ENCODE results near the gene PTTG2. TPM values are rescaled to one million over a fixed set of nuclear protein-coding genes. Genes with fewer than 3 reads are reported as not detected.
A peak's percentile ranks its signal among the peaks of the same experiment; 100 is the strongest.

PTTG2 gene
- total and polyA plus RNA-seq, 2 of the 13 experiments (the other 11 are each of a cell fraction or from before 2014, with no cell fraction given), result not detected

- TF ChIP-seq ZNF318 (CRISPR knock-in tag; IDR thresholded peaks at IDR 0.05), result no peak
Observed at GRCh38 chr4:37960098-37960497, at the start of gene PTTG2 (continued).

- no peak overlapping the region for H3K27ac ChIP-seq (ENCODE audit: extremely low read length, insufficient read depth, low read length)
- 14% methylated on average over 3 of the region's 3 CpGs for WGBS (ENCODE audit: low lambda C conversion rate)
- FAIRE-seq (no peak), DNase-seq (ENCODE audit: low spot score) (peak; percentile 14), ATAC-seq (peak; percentile 83)
- no peak overlapping the region for H2AFZ ChIP-seq (ENCODE audit: low read length)
- 0 out of 5 replicates have a peak, but pooled peaks cover 0 to 8% of the 10 kb centered on the region in 2 experiments for H3K27me3 ChIP-seq (ENCODE audit: control insufficient read depth in 1 of 2, insufficient read depth in 2 of 2, low read length in 2 of 2)
- H3K9me3 ChIP-seq (ENCODE audit: low read length), result no peaks in the 10 kb centered on the region
- no peak overlapping the region for H3K9ac ChIP-seq (ENCODE audit: insufficient read depth, low read depth, low read length)
- no peak overlapping the region for H3K4me2 ChIP-seq (ENCODE audit: low read depth, low read length)
- no peaks in the 10 kb centered on the region for H4K20me1 ChIP-seq (ENCODE audit: insufficient read depth, low read length)
- CTCF ChIA-PET (ENCODE audit: low intra/inter-chr PET ratio, low total read pairs), result no interaction called here
- POLR2A ChIA-PET, result no interaction called here
- no TSS peak for BruUV-seq (replicated peaks)
- intact Hi-C loops (cut with micrococcal nuclease; ENCODE audit: unreplicated experiment) (no loop called here), in situ Hi-C loops (cut with HindIII; ENCODE audit: extremely low pct_ligation_motif_present, low pct_unique_long_range_greater_than_20kb) (no loop called here)
- no peaks in the 10 kb centered on the region for H3K36me3 ChIP-seq (replicated peaks in 1 of 2; ENCODE audit: control insufficient read depth in 1 of 2, insufficient read depth in 2 of 2, low read length in 2 of 2)
- H3K4me3 ChIP-seq (replicated peaks in 1 of 3; ENCODE audit: insufficient read depth in 1 of 3, low read depth in 2 of 3, low read length in 3 of 3), result no peak overlapping the region
- H3K79me2 ChIP-seq (ENCODE audit: insufficient read depth, low read length), result no peaks in the 10 kb centered on the region
- H3K4me1 ChIP-seq (ENCODE audit: insufficient read depth, low read length), result 0 out of 2 replicates have a peak, but pooled peaks cover 9% of the 10 kb centered on the region
- TF ChIP-seq ZNF644 (CRISPR knock-in tag; IDR thresholded peaks at IDR 0.05; ENCODE audit: low read depth) (peak; percentile 47; the same call in 1 of the 2 replicates), MTA3 (CRISPR knock-in tag; IDR thresholded peaks at IDR 0.05) (no peak), SALL1 (CRISPR knock-in tag; IDR thresholded peaks at IDR 0.05) (peak; percentile 38; the same call in 1 of the 2 replicates), ZNF280D (CRISPR knock-in tag; IDR thresholded peaks at IDR 0.05) (no peak), POLR2AphosphoS2 (IDR thresholded peaks at IDR 0.05; ENCODE audit: low read depth, low read length) (no peak), ARID5B (CRISPR knock-in tag; IDR thresholded peaks at IDR 0.05) (0 out of 2 replicates have a peak, but pooled peaks have one; percentile 12)
Observed at GRCh38 chr4:37914539-37914938, 45.7 kb upstream of the PTTG2 start.

All from HepG2 (cell line).